ENCODE results near the gene EEF1A1. TPM values are rescaled to one million over a fixed set of nuclear protein-coding genes. Genes with fewer than 3 reads are reported as not detected.
"Not testable (repeated sequence)": the region's sequence is repeated elsewhere in the genome, so short reads cannot be mapped to it uniquely, and the experiment has no call there.

Gene EEF1A1
- total RNA-seq, 1 donor from 2014 or later, result 8,439 TPM

DNA sequence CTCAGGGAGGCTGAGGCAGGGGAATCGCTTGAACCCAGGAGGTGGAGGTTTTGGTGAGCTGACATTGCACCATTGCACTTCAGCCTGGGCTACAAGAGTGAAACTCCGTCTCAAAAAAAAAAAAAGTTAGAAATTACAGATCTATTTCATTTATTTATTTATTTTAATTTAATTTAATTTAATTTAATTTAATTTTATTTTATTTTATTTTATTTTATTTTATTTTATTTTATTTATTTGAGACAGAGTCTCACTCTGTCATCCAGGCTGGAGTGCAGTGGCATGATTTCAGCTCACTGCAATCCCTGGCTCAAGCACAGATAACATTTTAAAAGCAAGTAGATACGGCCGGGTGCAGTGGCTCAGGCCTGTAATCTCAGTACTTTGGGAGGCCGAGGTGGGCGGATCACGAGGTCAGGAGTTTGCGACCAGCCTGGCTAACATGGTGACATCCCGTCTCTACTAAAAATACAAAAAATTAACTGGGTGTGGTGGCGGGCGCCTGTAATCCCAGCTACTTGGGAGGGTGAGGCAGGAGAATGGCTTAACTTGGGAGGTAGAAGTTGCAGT, 34.6 kb upstream of the EEF1A1 start:
- H3K9me3 Mint-ChIP-seq; intact Hi-C loops (cut with micrococcal nuclease); H3K4me3 Mint-ChIP-seq; DNase-seq (ENCODE audit: low spot score); H3K27ac Mint-ChIP-seq; H3K27me3 Mint-ChIP-seq (ENCODE audit: insufficient read depth); H3K36me3 Mint-ChIP-seq (ENCODE audit: low read depth); H3K4me1 Mint-ChIP-seq (ENCODE audit: low read depth): not testable (repeated sequence)

DNA sequence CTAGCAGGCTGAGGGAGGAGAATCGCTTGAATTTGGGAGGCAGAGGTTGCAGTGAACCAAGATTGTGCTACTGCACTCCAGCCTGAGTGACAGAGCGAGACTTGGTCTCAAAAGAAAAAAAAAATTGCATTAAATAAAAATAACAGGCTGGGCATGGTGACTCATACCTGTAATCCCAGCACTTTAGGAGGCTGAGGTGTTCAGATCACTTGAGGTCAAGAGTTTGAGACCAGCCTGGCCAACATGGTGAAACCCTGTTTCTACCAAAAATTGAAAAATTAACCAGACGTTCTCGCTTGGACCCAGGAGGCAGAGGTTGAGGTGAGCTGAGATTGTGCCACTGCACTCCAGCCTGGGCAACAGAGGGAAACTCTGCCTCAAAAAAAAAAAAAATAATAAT, 30.3 kb upstream of the EEF1A1 start:
- H3K9me3 Mint-ChIP-seq; H3K36me3 Mint-ChIP-seq (ENCODE audit: low read depth): not testable (repeated sequence)

DNA sequence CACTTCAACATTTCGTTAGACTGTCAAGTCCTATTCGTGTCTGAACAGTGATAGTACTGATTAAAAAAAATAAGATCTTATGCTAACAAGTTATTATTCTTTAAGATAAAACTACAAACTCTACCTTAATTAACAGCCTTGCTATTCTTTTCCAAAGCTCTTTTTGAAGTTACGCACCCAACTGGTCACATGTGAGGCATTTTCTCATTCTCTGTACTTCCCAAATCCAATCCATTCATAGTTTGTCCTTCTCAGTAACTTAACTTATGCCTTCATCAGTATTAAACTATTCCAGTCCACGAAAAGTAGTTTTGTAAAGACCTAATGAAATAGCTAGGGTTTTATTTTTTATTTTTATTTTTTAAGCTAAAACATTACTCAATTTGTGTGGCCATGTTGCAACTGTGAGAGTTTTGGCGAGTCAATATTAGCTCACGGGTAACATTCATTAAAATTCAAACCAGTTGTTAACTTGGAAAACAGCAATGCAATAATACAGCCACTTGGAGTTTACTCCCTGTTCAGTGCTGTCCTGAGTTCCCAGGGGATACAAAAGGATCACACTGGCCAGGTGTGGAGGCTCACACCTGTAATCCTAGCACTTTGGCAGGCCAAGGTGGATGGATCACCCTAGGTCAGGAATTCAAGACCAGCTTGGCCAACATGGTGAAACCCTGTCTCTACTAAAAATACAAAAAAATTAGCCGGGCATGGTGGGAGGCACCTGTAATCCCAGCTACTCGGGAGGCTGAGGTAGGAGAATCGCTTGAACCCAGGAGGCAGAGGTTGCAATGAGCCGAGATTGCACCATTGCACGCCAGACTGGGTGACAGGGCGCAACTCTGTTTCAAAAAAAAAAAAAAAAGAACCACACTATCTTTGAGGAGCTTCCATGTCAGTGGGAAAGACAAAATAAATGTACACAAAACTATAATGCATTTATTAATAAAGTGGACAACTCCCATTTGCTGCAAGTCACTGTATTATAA, 27.9 kb upstream of the EEF1A1 start:
- intact Hi-C loops (cut with micrococcal nuclease), result no loop called here

More for the DNA sequence above, 30.3 kb upstream of the EEF1A1 start:
- H3K27me3 Mint-ChIP-seq (ENCODE audit: insufficient read depth); intact Hi-C loops (cut with micrococcal nuclease); H3K27ac Mint-ChIP-seq; H3K4me1 Mint-ChIP-seq (ENCODE audit: low read depth); H3K4me3 Mint-ChIP-seq; DNase-seq (ENCODE audit: low spot score): not testable (repeated sequence)

DNA sequence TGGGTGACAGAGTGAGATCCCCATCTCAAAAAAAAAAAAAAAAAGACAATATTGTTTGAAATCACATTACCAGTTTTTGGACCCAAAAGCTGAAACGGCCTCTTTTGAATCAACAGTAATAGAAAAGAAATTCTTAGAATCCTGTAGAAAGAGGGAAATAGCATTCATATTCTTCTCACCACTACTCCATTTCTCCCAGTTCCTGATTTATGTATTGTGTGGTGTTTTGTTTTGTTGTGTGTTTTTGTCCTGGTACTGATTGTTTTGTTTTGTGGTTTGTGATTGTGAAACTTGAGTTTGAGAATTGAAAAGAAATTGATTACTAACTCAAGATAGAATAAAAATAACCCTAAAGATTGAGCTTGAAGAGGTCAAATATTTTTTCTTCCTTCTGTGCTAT, 26.2 kb upstream of the EEF1A1 start:
- Mint-ChIP-seq H3K27ac (no peak overlapping the region), H3K9me3 (no peaks in the 10 kb centered on the region), H3K4me3 (no peak overlapping the region), H3K36me3 (ENCODE audit: low read depth) (no peaks in the 10 kb centered on the region), H3K4me1 (ENCODE audit: low read depth) (no peaks in the 10 kb centered on the region), H3K27me3 (ENCODE audit: insufficient read depth) (peaks cover 11% of the 10 kb centered on the region)
- DNase-seq (ENCODE audit: low spot score), result no peak
- intact Hi-C loops (cut with micrococcal nuclease), result no loop called here

More for the DNA sequence above, 27.9 kb upstream of the EEF1A1 start:
- Mint-ChIP-seq H3K27me3 (ENCODE audit: insufficient read depth) (peaks cover 9% of the 10 kb centered on the region), H3K4me3 (no peak overlapping the region), H3K36me3 (ENCODE audit: low read depth) (no peaks in the 10 kb centered on the region), H3K9me3 (no peaks in the 10 kb centered on the region), H3K4me1 (ENCODE audit: low read depth) (no peaks in the 10 kb centered on the region), H3K27ac (no peak overlapping the region)
- DNase-seq (ENCODE audit: low spot score), result no peak

DNA sequence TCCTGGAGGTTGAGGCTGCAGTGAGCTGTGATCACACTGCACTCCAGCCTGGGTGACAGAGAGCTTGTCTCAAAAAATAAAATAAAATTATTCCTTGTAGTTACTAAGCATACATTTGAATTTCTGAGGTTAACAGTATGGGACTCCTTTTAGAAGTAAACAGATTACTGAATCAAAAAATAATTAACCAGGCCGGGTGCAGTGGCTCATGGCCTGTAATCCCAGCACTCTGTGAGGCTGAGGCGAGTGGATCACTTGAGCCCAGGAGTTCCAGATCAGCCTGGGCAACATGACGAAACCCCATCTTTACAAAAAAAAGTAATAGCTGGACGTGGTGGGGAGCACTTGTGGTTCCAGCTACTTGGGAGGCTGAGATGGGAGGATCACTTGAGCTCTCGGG, 22.1 kb upstream of the EEF1A1 start:
- Mint-ChIP-seq H3K4me1 (ENCODE audit: low read depth) (no peaks in the 10 kb centered on the region), H3K27me3 (ENCODE audit: insufficient read depth) (peaks cover 11% of the 10 kb centered on the region), H3K36me3 (ENCODE audit: low read depth) (no peaks in the 10 kb centered on the region), H3K27ac (no peak overlapping the region), H3K9me3 (no peaks in the 10 kb centered on the region), H3K4me3 (no peak overlapping the region)
- intact Hi-C loops (cut with micrococcal nuclease), result no loop called here
- no peak for DNase-seq (ENCODE audit: low spot score)

DNA sequence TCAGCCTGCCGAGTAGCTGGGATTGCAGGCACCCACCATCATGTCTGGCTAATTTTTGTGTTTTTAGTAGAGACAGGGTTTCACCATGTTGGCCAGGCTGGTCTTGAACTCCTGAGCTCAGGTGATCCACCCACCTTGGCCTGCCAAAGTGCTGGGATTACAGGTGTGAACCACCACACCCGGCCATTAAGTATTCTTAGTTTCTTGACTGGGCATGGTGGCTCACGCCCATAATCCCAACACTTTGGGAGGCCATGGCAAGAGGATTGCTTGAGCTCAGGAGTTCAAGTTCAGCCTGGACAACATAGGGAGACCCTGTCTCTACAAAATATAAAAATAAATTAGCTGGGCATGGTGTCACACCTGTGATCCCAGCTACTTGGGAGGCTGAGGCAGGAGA, 21.6 kb upstream of the EEF1A1 start:
- H3K27ac Mint-ChIP-seq; H3K4me3 Mint-ChIP-seq; DNase-seq (ENCODE audit: low spot score); H3K36me3 Mint-ChIP-seq (ENCODE audit: low read depth); H3K9me3 Mint-ChIP-seq; intact Hi-C loops (cut with micrococcal nuclease); H3K4me1 Mint-ChIP-seq (ENCODE audit: low read depth): not testable (repeated sequence)
- peaks cover 11% of the 10 kb centered on the region for H3K27me3 Mint-ChIP-seq (ENCODE audit: insufficient read depth)

DNA sequence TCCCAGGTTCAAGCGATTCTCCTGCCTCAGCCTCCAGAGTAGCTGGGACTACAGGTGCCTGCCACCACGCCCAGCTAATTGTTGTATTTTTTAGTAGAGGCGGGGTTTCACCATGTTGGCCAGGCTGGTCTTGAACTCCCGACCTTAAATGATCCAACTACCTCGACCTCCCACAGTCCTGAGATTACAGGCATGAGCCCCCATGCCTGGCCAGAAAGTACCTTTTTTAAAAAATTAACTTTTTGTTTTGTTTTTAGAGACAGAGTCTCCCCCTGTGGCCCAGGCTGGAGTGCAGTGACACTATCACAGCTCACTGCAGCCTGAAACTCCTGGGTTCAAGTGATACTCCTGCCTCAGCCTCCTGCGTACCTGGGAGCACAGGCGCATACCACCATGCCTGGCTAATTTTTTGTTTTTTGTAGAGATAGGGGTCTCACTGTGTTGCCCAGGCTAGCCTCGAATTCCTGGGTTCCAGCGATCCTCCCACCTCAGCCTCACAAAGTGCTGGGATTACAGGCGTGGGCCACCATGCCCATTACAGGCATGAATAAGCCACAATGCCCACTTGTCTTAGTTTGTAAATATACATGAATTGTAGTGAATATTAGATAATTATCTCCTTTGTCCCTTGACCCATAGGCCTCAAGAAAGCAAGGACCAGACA, 17.4 kb upstream of the EEF1A1 start:
- no peak overlapping the region for H3K27ac Mint-ChIP-seq
- DNase-seq (ENCODE audit: low spot score), result no peak
- no peaks in the 10 kb centered on the region for H3K9me3 Mint-ChIP-seq
- no peaks in the 10 kb centered on the region for H3K36me3 Mint-ChIP-seq (ENCODE audit: low read depth)
- no peak overlapping the region for H3K4me3 Mint-ChIP-seq
- intact Hi-C loops (cut with micrococcal nuclease), result no loop called here
- H3K27me3 Mint-ChIP-seq (ENCODE audit: insufficient read depth), result peaks cover 2% of the 10 kb centered on the region
- H3K4me1 Mint-ChIP-seq (ENCODE audit: low read depth), result no peaks in the 10 kb centered on the region

DNA sequence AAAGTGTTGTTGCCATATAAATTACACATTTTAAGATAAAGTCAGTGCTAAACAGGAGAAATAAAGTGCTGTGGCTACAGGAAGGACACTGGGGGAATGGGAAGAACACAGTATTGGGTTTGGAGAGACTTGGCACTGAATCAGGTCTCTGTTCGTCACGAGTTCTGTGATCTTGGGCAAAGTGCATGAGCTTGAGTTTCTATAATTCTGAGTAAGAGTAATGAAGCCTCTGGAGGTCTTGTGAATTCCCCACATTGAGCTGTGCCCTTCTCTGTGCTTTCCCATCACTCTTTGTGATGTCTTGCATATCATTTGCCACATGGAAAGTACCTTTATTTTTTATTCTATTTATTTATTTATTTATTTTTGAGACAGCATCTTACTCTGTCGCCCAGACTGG, 16.8 kb upstream of the EEF1A1 start:
- H3K4me1 Mint-ChIP-seq (ENCODE audit: low read depth), result no peaks in the 10 kb centered on the region
- H3K27ac Mint-ChIP-seq, result no peak overlapping the region
- H3K36me3 Mint-ChIP-seq (ENCODE audit: low read depth), result no peaks in the 10 kb centered on the region
- no peak for DNase-seq (ENCODE audit: low spot score)
- intact Hi-C loops (cut with micrococcal nuclease), result no loop called here
- H3K4me3 Mint-ChIP-seq, result no peak overlapping the region
- H3K27me3 Mint-ChIP-seq (ENCODE audit: insufficient read depth), result peaks cover 2% of the 10 kb centered on the region
- no peaks in the 10 kb centered on the region for H3K9me3 Mint-ChIP-seq

DNA sequence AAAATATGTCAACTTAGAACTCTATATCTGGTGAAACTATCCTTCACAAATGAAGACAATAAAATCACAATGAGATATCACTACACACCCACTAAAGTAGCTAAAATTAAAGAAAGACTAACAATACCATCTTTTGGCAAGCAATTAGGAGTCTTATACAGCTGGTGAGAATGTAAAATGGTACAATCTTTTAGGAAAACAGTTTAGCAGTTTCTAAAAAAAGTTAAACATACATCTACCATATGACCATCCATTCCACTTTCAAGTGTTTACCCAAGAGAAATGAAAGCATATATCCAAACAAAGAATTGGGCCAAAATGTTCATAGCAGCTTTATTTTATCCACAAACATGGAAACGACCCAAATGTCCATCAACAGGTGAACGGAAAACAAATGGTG, 13.8 kb upstream of the EEF1A1 start:
- Mint-ChIP-seq H3K9me3 (no peaks in the 10 kb centered on the region), H3K27ac (no peak overlapping the region), H3K27me3 (ENCODE audit: insufficient read depth) (peaks cover 12% of the 10 kb centered on the region), H3K4me3 (no peak overlapping the region), H3K36me3 (ENCODE audit: low read depth) (no peaks in the 10 kb centered on the region), H3K4me1 (ENCODE audit: low read depth) (no peaks in the 10 kb centered on the region)
- intact Hi-C loops (cut with micrococcal nuclease), result no loop called here
- DNase-seq (ENCODE audit: low spot score), result no peak

DNA sequence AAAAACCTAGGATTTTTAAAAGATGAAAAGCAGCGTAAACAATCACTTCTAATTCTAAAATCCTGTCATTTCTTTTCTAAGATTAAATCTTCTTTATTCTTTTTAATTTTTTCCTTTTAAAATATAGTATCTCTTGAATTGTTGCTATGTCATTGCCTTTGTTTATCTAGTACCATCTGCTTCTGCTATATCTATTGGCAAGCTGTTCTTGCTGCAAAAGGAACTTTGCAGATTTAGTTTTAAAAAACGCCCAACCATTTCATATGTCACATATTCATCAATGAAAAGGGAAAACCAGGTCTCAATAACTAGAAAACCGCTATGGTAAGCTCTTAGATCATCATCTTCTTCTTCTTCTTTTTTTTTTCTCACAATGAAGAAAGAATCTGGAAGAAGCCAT, 11.5 kb upstream of the EEF1A1 start:
- Mint-ChIP-seq H3K27me3 (ENCODE audit: insufficient read depth) (peaks cover 12% of the 10 kb centered on the region), H3K27ac (no peak overlapping the region), H3K4me1 (ENCODE audit: low read depth) (no peaks in the 10 kb centered on the region), H3K4me3 (no peak overlapping the region), H3K9me3 (no peaks in the 10 kb centered on the region), H3K36me3 (ENCODE audit: low read depth) (no peaks in the 10 kb centered on the region)
- no peak for DNase-seq (ENCODE audit: low spot score)
- intact Hi-C loops (cut with micrococcal nuclease), result no loop called here

DNA sequence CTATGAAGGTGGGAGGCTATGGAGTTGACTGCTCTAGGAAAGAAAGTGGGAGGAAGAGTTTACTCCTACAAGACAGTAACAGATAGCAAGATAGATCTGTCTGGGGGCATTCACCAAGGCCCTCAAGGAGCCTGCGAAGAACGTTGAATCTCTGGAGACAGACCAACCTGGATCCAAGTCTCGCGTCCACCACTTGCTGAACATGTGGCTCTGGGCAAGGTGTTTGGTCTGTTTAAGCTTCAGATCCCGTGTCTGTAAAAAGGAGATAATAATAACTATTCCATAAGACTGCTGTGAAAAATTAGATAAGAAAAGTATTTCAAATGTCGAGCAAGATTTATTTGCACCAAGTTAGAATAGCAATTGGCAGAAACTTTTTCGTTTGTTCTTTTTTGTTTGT, 8.1 kb upstream of the EEF1A1 start:
- no peak overlapping the region for H3K27ac Mint-ChIP-seq
- H3K4me3 Mint-ChIP-seq, result no peak overlapping the region
- no peaks in the 10 kb centered on the region for H3K9me3 Mint-ChIP-seq
- intact Hi-C loops (cut with micrococcal nuclease), result loop anchor here (10.0 kb wide), 1 partner anchor 196 kb away; no protein-coding TSS in a partner anchor
- peaks cover 12% of the 10 kb centered on the region for H3K27me3 Mint-ChIP-seq (ENCODE audit: insufficient read depth)
- no peaks in the 10 kb centered on the region for H3K36me3 Mint-ChIP-seq (ENCODE audit: low read depth)
- H3K4me1 Mint-ChIP-seq (ENCODE audit: low read depth), result peaks cover 6% of the 10 kb centered on the region
- DNase-seq (ENCODE audit: low spot score), result no peak

DNA sequence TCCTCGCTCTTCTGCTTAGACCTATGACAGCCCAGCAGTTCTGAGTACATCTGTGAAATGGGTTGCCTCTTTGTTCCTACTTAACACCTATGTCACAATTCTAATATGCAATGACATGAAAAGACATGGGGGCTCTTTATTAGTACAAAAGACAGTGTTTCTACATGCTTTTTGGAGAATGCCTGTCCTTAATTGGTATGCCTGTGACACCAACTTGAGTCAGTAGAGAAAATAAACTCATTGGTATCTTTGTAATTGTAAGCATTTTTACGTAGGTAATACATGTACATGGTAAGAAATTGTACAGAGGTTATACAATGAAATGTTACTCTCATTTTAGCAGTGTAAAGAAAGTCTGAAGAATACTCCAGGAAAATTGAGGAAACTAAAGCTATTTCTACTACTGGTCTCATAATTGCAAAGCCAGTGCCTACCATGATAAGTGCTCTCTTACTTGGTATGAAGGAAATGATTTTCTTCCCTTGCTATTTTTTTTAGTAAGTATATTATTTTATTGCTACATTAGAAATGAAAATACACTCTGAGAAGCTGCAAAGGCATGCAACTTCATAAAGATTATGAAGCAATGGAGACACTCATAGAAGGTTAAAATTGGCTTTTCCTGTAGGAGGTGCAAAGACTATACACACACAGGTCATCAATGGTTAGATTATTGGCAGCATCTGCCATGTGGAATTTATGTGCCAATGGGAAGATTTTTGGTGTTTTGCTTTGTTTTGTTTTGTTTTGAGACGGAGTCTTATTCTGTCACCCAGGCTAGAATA, 4.9 kb upstream of the EEF1A1 start:
- no peak for DNase-seq (ENCODE audit: low spot score)
- intact Hi-C loops (cut with micrococcal nuclease), result loop anchor here (10.0 kb wide), 1 partner anchor 199 kb away; no protein-coding TSS in a partner anchor
- H3K27me3 Mint-ChIP-seq (ENCODE audit: insufficient read depth), result peaks cover 9% of the 10 kb centered on the region
- peaks cover 5% of the 10 kb centered on the region for H3K36me3 Mint-ChIP-seq (ENCODE audit: low read depth)
- H3K27ac Mint-ChIP-seq, result no peak overlapping the region
- no peak overlapping the region for H3K4me3 Mint-ChIP-seq
- H3K9me3 Mint-ChIP-seq, result no peaks in the 10 kb centered on the region
- peaks cover 12% of the 10 kb centered on the region for H3K4me1 Mint-ChIP-seq (ENCODE audit: low read depth)
